HepG2 (cell line): Measurements from ENCODE around the gene PATL2. TPM values are rescaled to one million over a fixed set of nuclear protein-coding genes. Genes with fewer than 3 reads are reported as not detected.

ENCODE experiments used
- AKAP8 ChIP-seq: sonication (generic); formaldehyde crosslinking; IDR thresholded peaks from 2 replicates; pipeline ENCODE4 v1.5.1; 2020; ENCODE audit warnings: mild to moderate bottlenecking, missing genetic modification reagents
- CENPX ChIP-seq: sonication (generic); formaldehyde crosslinking; IDR thresholded peaks from 2 replicates; pipeline ENCODE4 v1.9.0; 2021; ENCODE audit warnings: mild to moderate bottlenecking, missing genetic modification reagents, moderate library complexity
- ELF1 ChIP-seq: sonication (generic); formaldehyde crosslinking; IDR thresholded peaks from 2 replicates; pipeline ENCODE4 v1.4.0; 2020; ENCODE audit warnings: missing genetic modification reagents
- ELF3 ChIP-seq: IDR thresholded peaks from 2 replicates; pipeline ENCODE4 v1.6.1; 2016; ENCODE audit warnings: missing genetic modification reagents, missing compliant biosample characterization
- FOXO1 ChIP-seq: sonication (generic); formaldehyde crosslinking; IDR thresholded peaks from 2 replicates; pipeline ENCODE4 v1.4.0; 2020; ENCODE audit warnings: missing genetic modification reagents
- MNT ChIP-seq: fragments of 450-650 bp; IDR thresholded peaks from 2 replicates; pipeline ENCODE4 v1.6.1; 2016
- NR2F6 ChIP-seq, 2 experiments: IDR thresholded peaks; 2 replicates each; pipeline ENCODE4 v1.6.1; 2016; ENCODE audit warnings: antibody characterized with exemption in 1 of 2, mild to moderate bottlenecking in 1 of 2
- RORA ChIP-seq: sonication (generic); formaldehyde crosslinking; IDR thresholded peaks from 2 replicates; pipeline ENCODE4 v1.5.0; 2020; ENCODE audit warnings: mild to moderate bottlenecking, missing genetic modification reagents, moderate library complexity
- TP53 ChIP-seq: sonication (generic); formaldehyde crosslinking; conservative IDR thresholded peaks from 2 replicates; pipeline ENCODE4 v1.4.0; 2020; ENCODE audit warnings: missing genetic modification reagents
- ZNF44 ChIP-seq: sonication (generic); formaldehyde crosslinking; IDR thresholded peaks from 2 replicates; pipeline ENCODE4 v1.5.1; 2020; ENCODE audit warnings: mild to moderate bottlenecking, missing genetic modification reagents
- ZNF615 ChIP-seq: sonication (generic); formaldehyde crosslinking; IDR thresholded peaks from 2 replicates; pipeline ENCODE4 v1.5.0; 2020; ENCODE audit warnings: mild to moderate bottlenecking, missing genetic modification reagents, borderline replicate concordance
- ZNF792 ChIP-seq: IDR thresholded peaks from 2 replicates; pipeline ENCODE4 v1.6.1; 2016
- polyA plus RNA-seq, 8 experiments: library from polyadenylated mRNA; depleted of rRNA in 3 of 8; stranded (reverse) in 7 of 8; unstranded in 1 of 8; fragments of >200 nt; fragmentation: Illumina TruSeq in 4 of 8; extraction: Trizol in 4 of 8; gene quantifications; 2 replicates each; pipeline versions ENCODE4 v1.2.1 to v1.2.3, GENCODE V29; 2011 to 2016; ENCODE audit warnings: low read depth in 4 of 8, missing spikeins in 1 of 8, mixed read lengths in 1 of 8; ENCODE audit not compliant: insufficient read depth in 1 of 8
- total RNA-seq, 5 experiments: library from RNA; depleted of rRNA; stranded (reverse); fragments of >200 nt; fragmentation: Illumina TruSeq; extraction: Trizol; gene quantifications; 2 replicates each; pipeline ENCODE4 v1.2.3, GENCODE V29; 2016; ENCODE audit warnings: low read depth in 1 of 5
- TF ChIP-seq, protein P1 (sequence below), 2 experiments: sonication (generic) in 1 of 2; formaldehyde crosslinking in 1 of 2; IDR thresholded peaks; 2 replicates each; pipeline versions ENCODE4 v1.6.1 to v1.9.0; 2014 to 2022; ENCODE audit warnings: antibody characterized with exemption in 1 of 2, borderline replicate concordance in 1 of 2, inconsistent platforms in 1 of 2, low read depth in 1 of 2, missing genetic modification reagents in 1 of 2
- TF ChIP-seq, protein P2 (sequence below): fragments of 450-650 bp; IDR thresholded peaks from 2 replicates; pipeline ENCODE4 v1.6.1; 2017
- TF ChIP-seq, protein P3 (sequence below): sonication (generic); formaldehyde crosslinking; IDR thresholded peaks from 2 replicates; pipeline ENCODE4 v1.5.1; 2020; ENCODE audit warnings: missing genetic modification reagents, mild to moderate bottlenecking, borderline replicate concordance
- TF ChIP-seq, protein P4 (sequence below): conservative IDR thresholded peaks from 2 replicates; pipeline ENCODE4 v1.6.1; 2018; ENCODE audit warnings: missing genetic modification reagents

Gene PATL2
- total and polyA plus RNA-seq, 2 of the 13 experiments (the other 11 are each of a cell fraction or from before 2014, with no cell fraction given), result 0.15 to 0.53 TPM

- TF ChIP-seq, protein P1, sequence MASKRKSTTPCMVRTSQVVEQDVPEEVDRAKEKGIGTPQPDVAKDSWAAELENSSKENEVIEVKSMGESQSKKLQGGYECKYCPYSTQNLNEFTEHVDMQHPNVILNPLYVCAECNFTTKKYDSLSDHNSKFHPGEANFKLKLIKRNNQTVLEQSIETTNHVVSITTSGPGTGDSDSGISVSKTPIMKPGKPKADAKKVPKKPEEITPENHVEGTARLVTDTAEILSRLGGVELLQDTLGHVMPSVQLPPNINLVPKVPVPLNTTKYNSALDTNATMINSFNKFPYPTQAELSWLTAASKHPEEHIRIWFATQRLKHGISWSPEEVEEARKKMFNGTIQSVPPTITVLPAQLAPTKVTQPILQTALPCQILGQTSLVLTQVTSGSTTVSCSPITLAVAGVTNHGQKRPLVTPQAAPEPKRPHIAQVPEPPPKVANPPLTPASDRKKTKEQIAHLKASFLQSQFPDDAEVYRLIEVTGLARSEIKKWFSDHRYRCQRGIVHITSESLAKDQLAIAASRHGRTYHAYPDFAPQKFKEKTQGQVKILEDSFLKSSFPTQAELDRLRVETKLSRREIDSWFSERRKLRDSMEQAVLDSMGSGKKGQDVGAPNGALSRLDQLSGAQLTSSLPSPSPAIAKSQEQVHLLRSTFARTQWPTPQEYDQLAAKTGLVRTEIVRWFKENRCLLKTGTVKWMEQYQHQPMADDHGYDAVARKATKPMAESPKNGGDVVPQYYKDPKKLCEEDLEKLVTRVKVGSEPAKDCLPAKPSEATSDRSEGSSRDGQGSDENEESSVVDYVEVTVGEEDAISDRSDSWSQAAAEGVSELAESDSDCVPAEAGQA (IDR thresholded peaks at IDR 0.05; ENCODE audit: low read depth), result no peak
- TF ChIP-seq, protein P1 (CRISPR knock-in tag; IDR thresholded peaks at IDR 0.05; ENCODE audit: borderline replicate concordance), result no peak
- TF ChIP-seq NR2F6 (IDR thresholded peaks at IDR 0.05) (no peak), NR2F6 (CRISPR knock-in tag; IDR thresholded peaks at IDR 0.05) (0 out of 2 replicates have a peak, but pooled peaks have one; percentile 28), TP53 (CRISPR knock-in tag) (no peak), ELF3 (CRISPR knock-in tag) (peak; percentile 26; the same call in 1 of the 2 replicates), MNT (no peak), ZNF792 (CRISPR knock-in tag) (no peak), FOXO1 (CRISPR knock-in tag) (no peak), ZNF44 (CRISPR knock-in tag) (no peak), ELF1 (CRISPR knock-in tag) (peak; percentile 48; the same call in 1 of the 2 replicates), AKAP8 (CRISPR knock-in tag) (0 out of 2 replicates have a peak, but pooled peaks have one; percentile 58), RORA (CRISPR knock-in tag) (no peak), ZNF615 (CRISPR knock-in tag) (no peak), CENPX (no peak)
- TF ChIP-seq, protein P2, sequence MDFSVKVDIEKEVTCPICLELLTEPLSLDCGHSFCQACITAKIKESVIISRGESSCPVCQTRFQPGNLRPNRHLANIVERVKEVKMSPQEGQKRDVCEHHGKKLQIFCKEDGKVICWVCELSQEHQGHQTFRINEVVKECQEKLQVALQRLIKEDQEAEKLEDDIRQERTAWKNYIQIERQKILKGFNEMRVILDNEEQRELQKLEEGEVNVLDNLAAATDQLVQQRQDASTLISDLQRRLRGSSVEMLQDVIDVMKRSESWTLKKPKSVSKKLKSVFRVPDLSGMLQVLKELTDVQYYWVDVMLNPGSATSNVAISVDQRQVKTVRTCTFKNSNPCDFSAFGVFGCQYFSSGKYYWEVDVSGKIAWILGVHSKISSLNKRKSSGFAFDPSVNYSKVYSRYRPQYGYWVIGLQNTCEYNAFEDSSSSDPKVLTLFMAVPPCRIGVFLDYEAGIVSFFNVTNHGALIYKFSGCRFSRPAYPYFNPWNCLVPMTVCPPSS, result no peak
- TF ChIP-seq, protein P3, sequence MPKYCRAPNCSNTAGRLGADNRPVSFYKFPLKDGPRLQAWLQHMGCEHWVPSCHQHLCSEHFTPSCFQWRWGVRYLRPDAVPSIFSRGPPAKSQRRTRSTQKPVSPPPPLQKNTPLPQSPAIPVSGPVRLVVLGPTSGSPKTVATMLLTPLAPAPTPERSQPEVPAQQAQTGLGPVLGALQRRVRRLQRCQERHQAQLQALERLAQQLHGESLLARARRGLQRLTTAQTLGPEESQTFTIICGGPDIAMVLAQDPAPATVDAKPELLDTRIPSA (CRISPR knock-in tag), result peak; percentile 12; the same call in 1 of the 2 replicates
- TF ChIP-seq, protein P4, sequence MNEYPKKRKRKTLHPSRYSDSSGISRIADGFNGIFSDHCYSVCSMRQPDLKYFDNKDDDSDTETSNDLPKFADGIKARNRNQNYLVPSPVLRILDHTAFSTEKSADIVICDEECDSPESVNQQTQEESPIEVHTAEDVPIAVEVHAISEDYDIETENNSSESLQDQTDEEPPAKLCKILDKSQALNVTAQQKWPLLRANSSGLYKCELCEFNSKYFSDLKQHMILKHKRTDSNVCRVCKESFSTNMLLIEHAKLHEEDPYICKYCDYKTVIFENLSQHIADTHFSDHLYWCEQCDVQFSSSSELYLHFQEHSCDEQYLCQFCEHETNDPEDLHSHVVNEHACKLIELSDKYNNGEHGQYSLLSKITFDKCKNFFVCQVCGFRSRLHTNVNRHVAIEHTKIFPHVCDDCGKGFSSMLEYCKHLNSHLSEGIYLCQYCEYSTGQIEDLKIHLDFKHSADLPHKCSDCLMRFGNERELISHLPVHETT (CRISPR knock-in tag), result no peak
Measured at GRCh38 chr15:44662478-44663409, 48.4 kb downstream of the PATL2 start (continued).
